ENCODE results near the gene DNAH6.

- TF ChIP-seq, protein P1, sequence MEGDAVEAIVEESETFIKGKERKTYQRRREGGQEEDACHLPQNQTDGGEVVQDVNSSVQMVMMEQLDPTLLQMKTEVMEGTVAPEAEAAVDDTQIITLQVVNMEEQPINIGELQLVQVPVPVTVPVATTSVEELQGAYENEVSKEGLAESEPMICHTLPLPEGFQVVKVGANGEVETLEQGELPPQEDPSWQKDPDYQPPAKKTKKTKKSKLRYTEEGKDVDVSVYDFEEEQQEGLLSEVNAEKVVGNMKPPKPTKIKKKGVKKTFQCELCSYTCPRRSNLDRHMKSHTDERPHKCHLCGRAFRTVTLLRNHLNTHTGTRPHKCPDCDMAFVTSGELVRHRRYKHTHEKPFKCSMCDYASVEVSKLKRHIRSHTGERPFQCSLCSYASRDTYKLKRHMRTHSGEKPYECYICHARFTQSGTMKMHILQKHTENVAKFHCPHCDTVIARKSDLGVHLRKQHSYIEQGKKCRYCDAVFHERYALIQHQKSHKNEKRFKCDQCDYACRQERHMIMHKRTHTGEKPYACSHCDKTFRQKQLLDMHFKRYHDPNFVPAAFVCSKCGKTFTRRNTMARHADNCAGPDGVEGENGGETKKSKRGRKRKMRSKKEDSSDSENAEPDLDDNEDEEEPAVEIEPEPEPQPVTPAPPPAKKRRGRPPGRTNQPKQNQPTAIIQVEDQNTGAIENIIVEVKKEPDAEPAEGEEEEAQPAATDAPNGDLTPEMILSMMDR (conservative IDR thresholded peaks at IDR 0.05 in 1 of 2, IDR thresholded peaks at IDR 0.05 in 1 of 2; ENCODE audit: extremely low read depth in 1 of 2, insufficient read depth in 1 of 2, low read depth in 1 of 2, low read length in 2 of 2): no peak
- no peak for TF ChIP-seq EZH2 (IDR thresholded peaks at IDR 0.05; ENCODE audit: borderline replicate concordance, low read length)
Observed at GRCh38 chr2:84786601-84787000, 270.3 kb downstream of the DNAH6 start.

Data from mammary epithelial cell (primary cell).